ENCODE data around the gene IPO4. TPM values are rescaled to one million over a fixed set of nuclear protein-coding genes. Genes with fewer than 3 reads are reported as not detected.
A peak's percentile ranks its signal among the peaks of the same experiment; 100 is the strongest.

The IPO4 gene
- total RNA-seq, 2 donors from 2014 or later = 19.3 to 78.2 TPM

DNA sequence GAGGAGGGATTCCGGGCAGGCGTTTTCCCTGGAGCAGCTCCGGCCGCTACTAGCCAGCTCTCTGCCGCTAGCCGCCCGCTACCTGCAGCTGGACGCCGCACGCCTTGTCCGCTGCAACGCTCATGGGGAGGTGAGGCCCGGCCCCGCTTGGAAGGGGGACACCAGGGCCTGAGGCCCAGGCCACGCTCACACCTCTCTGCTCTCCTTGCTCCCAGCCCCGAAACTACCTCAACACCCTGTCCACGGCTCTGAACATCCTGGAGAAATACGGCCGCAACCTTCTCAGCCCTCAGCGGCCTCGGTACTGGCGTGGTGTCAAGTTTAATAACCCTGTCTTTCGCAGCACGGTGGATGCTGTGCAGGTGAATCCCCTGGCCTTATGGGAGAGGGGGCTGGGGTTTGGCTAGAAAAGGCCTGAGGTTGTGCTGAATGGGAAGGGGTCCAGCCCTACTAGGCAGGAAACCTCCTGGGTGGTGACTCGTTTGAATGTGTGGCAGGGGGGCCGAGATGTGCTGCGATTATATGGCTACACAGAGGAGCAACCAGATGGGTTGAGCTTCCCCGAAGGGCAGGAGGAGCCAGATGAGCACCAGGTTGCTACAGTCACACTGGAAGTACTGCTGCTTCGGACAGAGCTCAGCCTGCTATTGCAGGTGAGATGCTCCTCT lies 40.7 kb downstream of the IPO4 start:
- Histone ChIP-seq H3K4me1 (peaks cover 17% of the 10 kb centered on the region), H3K36me3 (peaks cover 20% of the 10 kb centered on the region), H3K9ac (ENCODE audit: low read depth in 2 of 2, low read length in 2 of 2) (peak overlapping the region; percentile 91 to 95), H3K27ac (peak overlapping the region; percentile 99), H3K4me3 (peak overlapping the region; percentile 94), H3K27me3 (no peaks in the 10 kb centered on the region), H3K9me3 (no peaks in the 10 kb centered on the region)
- no peak for DNase-seq
- TF ChIP-seq CTCF (IDR thresholded peaks at IDR 0.05) = no peak
- intact Hi-C loops (cut with DNase I) = no loop called here

GRCh38 chr14:24146978-24147760 lies 41.4 kb downstream of the IPO4 start, which contains the start of gene RNF31:
TSS of gene RNF31 (plus strand) at chr14:24147498. CDS start at chr14:24147699, 201 bp downstream.
- peak; percentile 99 for DNase-seq
- peak within 1 kb of the TSS; percentile 95 to 97 for H3K9ac ChIP-seq (ENCODE audit: low read depth in 2 of 2, low read length in 2 of 2)
- peak within 1 kb of the TSS; percentile 94 for H3K4me3 ChIP-seq
- peak within 1 kb of the TSS; percentile 99 for H3K27ac ChIP-seq
- intact Hi-C loops (cut with DNase I) = no loop called here
- no peaks in the 10 kb centered on the region for H3K9me3 ChIP-seq
- H3K27me3 ChIP-seq = no peaks in the 10 kb centered on the region
- peaks cover 20% of the 10 kb centered on the region for H3K4me1 ChIP-seq
- peaks cover 20% of the 10 kb centered on the region for H3K36me3 ChIP-seq
- no peak for TF ChIP-seq CTCF (IDR thresholded peaks at IDR 0.05)

GRCh38 chr14:24146453-24146977 lies 42.1 kb downstream of the IPO4 start, which contains the start of gene PSME2:
TSS of gene PSME2 (minus strand) at chr14:24146610. CDS start at chr14:24146581, 29 bp downstream.
- no peak for TF ChIP-seq CTCF (IDR thresholded peaks at IDR 0.05)
- H3K27ac ChIP-seq = peak within 1 kb of the TSS; percentile 99
- intact Hi-C loops (cut with DNase I) = no loop called here
- peak within 1 kb of the TSS; percentile 95 to 97 for H3K9ac ChIP-seq (ENCODE audit: low read depth in 2 of 2, low read length in 2 of 2)
- peak within 1 kb of the TSS; percentile 94 for H3K4me3 ChIP-seq
- no peaks in the 10 kb centered on the region for H3K9me3 ChIP-seq
- peak; percentile 97 for DNase-seq
- peaks cover 14% of the 10 kb centered on the region for H3K36me3 ChIP-seq
- H3K4me1 ChIP-seq = peaks cover 23% of the 10 kb centered on the region
- H3K27me3 ChIP-seq = no peaks in the 10 kb centered on the region

- H3K4me1 ChIP-seq = peaks cover 23% of the 10 kb centered on the region
- intact Hi-C loops (cut with DNase I) = no loop called here
- DNase-seq = no peak
- peaks cover 8% of the 10 kb centered on the region for H3K36me3 ChIP-seq
- H3K27ac ChIP-seq = peak overlapping the region; percentile 99
- H3K9me3 ChIP-seq = no peaks in the 10 kb centered on the region
- H3K27me3 ChIP-seq = no peaks in the 10 kb centered on the region
- peak overlapping the region; percentile 31 to 97 for H3K9ac ChIP-seq (ENCODE audit: low read depth in 2 of 2, low read length in 2 of 2)
- no peak for TF ChIP-seq CTCF (IDR thresholded peaks at IDR 0.05)
- peak overlapping the region; percentile 94 for H3K4me3 ChIP-seq
Measured at GRCh38 chr14:24145690-24146452, 42.7 kb downstream of the IPO4 start.

- peak overlapping the region; percentile 94 for H3K4me3 ChIP-seq
- peak overlapping the region; percentile 1 to 31 for H3K9ac ChIP-seq (ENCODE audit: low read depth in 2 of 2, low read length in 2 of 2)
- TF ChIP-seq CTCF (IDR thresholded peaks at IDR 0.05) = no peak
- H3K27ac ChIP-seq = peak overlapping the region; percentile 99
- H3K9me3 ChIP-seq = no peaks in the 10 kb centered on the region
- H3K27me3 ChIP-seq = no peaks in the 10 kb centered on the region
- peaks cover 23% of the 10 kb centered on the region for H3K4me1 ChIP-seq
- no peak for DNase-seq
- intact Hi-C loops (cut with DNase I) = no loop called here
- H3K36me3 ChIP-seq = peaks cover 3% of the 10 kb centered on the region
Measured at GRCh38 chr14:24145219-24145618, 43.4 kb downstream of the IPO4 start.

Data from colonic mucosa (tissue), 4 donors.